ENCODE results near the gene EMC9. TPM values are rescaled to one million over a fixed set of nuclear protein-coding genes. Genes with fewer than 3 reads are reported as not detected.

The EMC9 gene
- total and polyA plus RNA-seq, 12 donors = 21.6 to 149 (median 43.9) TPM

DNA sequence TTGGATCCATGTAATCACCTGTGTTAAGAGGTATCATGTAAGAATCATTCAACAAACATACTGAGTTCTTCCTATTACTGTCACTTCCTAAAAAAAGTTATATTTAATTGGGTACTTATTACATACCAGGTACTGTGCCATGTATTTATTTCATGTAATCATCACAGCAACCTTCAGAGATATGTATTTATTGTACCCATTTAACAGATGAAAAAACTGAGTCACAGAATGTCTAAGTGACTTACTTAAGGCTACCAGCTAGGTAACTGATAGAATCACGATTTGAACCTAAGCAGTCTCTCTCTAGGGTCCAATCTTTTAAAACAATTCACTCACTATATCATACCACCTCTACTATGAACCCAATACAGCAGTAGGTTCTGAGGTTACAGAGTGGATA, 3.1 kb upstream of the EMC9 start:
- no peaks in the 10 kb centered on the region for H3K9me3 ChIP-seq (replicated peaks in 1 of 3)
- H3K36me3 ChIP-seq (replicated peaks in 1 of 2) = peaks cover 0 to 37% of the 10 kb centered on the region in 2 donors
- TF ChIP-seq POLR2A (IDR thresholded peaks at IDR 0.05) = no peak
- TF ChIP-seq, protein P1, sequence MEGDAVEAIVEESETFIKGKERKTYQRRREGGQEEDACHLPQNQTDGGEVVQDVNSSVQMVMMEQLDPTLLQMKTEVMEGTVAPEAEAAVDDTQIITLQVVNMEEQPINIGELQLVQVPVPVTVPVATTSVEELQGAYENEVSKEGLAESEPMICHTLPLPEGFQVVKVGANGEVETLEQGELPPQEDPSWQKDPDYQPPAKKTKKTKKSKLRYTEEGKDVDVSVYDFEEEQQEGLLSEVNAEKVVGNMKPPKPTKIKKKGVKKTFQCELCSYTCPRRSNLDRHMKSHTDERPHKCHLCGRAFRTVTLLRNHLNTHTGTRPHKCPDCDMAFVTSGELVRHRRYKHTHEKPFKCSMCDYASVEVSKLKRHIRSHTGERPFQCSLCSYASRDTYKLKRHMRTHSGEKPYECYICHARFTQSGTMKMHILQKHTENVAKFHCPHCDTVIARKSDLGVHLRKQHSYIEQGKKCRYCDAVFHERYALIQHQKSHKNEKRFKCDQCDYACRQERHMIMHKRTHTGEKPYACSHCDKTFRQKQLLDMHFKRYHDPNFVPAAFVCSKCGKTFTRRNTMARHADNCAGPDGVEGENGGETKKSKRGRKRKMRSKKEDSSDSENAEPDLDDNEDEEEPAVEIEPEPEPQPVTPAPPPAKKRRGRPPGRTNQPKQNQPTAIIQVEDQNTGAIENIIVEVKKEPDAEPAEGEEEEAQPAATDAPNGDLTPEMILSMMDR (IDR thresholded peaks at IDR 0.05) = no peak
- WGBS, 4 donors = 82 to 91% (median 88%) methylated on average over 1 of the region's 1 CpG
- intact Hi-C loops (cut with DNase I) = no loop called here
- H3K27me3 ChIP-seq = no peaks in the 10 kb centered on the region
- H3K4me1 ChIP-seq (replicated peaks in 1 of 2) = peaks cover 34 to 50% of the 10 kb centered on the region in 2 donors
- peak overlapping the region in 2 of 5 donors; percentile 2 to 92 for H3K27ac ChIP-seq
- DNase-seq = no peak
- H3K4me3 ChIP-seq = no peak overlapping the region

DNA sequence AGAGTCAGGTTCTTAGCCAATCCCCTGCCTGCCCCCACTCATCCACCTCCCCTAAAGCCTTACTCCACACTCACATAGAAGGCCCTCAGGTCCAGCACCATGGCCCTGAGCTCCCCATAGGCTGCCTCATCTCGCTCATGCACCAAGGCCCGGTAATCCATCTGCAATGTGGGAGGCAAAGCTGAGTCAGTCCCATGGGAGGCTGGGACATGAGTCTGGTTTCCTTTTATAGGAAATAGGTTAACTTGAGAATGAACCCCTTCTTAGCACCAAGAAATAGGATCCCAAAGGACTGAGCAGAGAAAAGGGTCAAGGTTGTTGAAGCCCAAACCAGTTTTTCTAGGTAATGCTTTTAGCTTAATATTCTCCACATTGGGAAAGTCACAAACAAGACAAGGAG, 2.1 kb upstream of the EMC9 start:
- H3K27me3 ChIP-seq = no peaks in the 10 kb centered on the region
- TF ChIP-seq, protein P1 (IDR thresholded peaks at IDR 0.05) = no peak
- TF ChIP-seq POLR2A (IDR thresholded peaks at IDR 0.05) = no peak
- peaks cover 37 to 52% of the 10 kb centered on the region in 2 donors for H3K4me1 ChIP-seq (replicated peaks in 1 of 2)
- peaks cover 0 to 37% of the 10 kb centered on the region in 2 donors for H3K36me3 ChIP-seq (replicated peaks in 1 of 2)
- no peak for DNase-seq
- H3K4me3 ChIP-seq = no peak overlapping the region
- H3K9me3 ChIP-seq (replicated peaks in 1 of 3) = no peaks in the 10 kb centered on the region
- peak overlapping the region in 1 of 5 donors; percentile 27 for H3K27ac ChIP-seq
- WGBS, 4 donors = 40 to 65% (median 64%) methylated on average over 1 to 2 of the region's 2 CpGs
- intact Hi-C loops (cut with DNase I) = no loop called here

DNA sequence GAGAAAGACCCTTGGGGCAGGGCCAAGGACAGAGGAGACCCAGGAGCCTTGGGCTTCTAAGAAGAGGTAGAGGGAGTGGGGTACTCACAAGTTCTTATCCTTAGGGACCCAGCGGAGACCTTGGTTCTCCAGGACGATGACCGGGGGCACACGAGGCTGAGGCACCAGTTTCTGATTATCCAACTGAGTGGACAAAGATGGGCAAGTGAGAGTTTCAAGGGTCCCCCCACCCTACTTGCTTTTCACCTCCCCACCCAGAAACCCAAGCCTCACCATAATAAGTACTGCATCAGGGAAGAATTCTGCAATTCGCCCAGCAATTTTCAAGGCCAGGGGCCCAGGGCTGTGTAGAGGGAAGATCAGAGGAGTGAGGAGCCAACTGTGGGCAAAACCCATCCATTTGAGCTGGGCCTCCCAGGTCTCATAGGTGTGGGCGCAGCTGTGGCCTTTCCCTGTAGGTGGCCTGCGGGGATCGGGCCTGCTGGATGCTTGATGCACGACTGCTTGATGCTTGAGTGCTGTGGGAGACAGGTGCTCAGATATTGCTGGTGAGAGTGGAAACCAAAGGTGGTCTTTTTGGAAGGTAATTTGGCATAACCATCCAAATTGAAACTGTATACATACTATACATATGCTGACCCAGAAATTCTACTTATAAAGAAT, 2.0 kb downstream of the EMC9 start:
- peaks cover 0 to 42% of the 10 kb centered on the region in 2 donors for H3K36me3 ChIP-seq (replicated peaks in 1 of 2)
- peak overlapping the region in 2 of 5 donors; percentile 21 to 88 for H3K27ac ChIP-seq
- no peaks in the 10 kb centered on the region for H3K9me3 ChIP-seq (replicated peaks in 1 of 3)
- H3K27me3 ChIP-seq = no peaks in the 10 kb centered on the region
- peaks cover 30 to 57% of the 10 kb centered on the region in 2 donors for H3K4me1 ChIP-seq (replicated peaks in 1 of 2)
- no peak for DNase-seq
- 66 to 75% (median 68%) methylated on average over 9 of the region's 9 CpGs for WGBS, 4 donors
- TF ChIP-seq, protein P1 (IDR thresholded peaks at IDR 0.05) = peak in 1 of 6 experiments; percentile 8
- TF ChIP-seq POLR2A (IDR thresholded peaks at IDR 0.05) = no peak
- peak overlapping the region in 1 of 4 donors; percentile 89 for H3K4me3 ChIP-seq
- intact Hi-C loops (cut with DNase I) = no loop called here

DNA sequence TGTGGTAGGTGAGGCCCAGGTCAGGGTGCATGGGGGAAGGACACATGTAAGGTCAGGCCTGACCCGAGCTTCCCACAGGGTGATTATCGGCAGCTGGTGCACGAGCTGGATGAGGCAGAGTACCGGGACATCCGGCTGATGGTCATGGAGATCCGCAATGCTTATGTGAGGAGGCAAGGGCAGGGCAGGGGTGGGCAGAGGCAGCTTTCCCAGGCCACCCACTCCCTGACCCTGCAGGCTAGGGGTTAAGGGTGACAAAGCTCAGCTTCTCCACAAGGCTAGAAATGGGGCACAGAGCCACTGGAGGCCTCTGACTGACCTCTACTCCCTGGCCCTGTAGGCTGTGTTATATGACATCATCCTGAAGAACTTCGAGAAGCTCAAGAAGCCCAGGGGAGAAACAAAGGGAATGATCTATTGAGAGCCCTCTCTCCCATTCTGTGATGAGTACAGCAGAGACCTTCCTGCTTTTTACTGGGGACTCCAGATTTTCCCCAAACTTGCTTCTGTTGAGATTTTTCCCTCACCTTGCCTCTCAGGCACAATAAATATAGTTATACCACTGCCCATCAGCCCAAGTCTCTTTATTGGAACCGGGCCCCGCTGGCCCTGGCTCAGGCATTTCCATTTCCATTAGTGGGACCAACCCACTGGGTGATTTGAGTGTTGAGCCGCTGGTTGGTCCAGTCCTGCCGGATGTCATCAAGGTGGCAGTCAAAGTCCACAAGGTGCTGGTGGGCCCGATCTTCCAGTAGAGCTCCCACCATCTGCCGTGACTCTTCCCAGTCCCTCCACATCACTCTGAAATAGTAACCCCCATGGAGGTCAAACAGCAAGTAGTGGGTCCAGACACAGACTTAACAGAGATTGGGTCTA, 2.8 kb downstream of the EMC9 start:
- TF ChIP-seq POLR2A (IDR thresholded peaks at IDR 0.05) = no peak
- TF ChIP-seq, protein P1 (IDR thresholded peaks at IDR 0.05) = no peak
- 56 to 73% (median 65%) methylated on average over 10 to 13 of the region's 13 CpGs for WGBS, 4 donors
- Histone ChIP-seq H3K4me3 (no peak overlapping the region), H3K9me3 (replicated peaks in 1 of 3) (no peaks in the 10 kb centered on the region), H3K4me1 (replicated peaks in 1 of 2) (peaks cover 30 to 56% of the 10 kb centered on the region in 2 donors), H3K27me3 (no peaks in the 10 kb centered on the region), H3K27ac (peak overlapping the region in 2 of 5 donors; percentile 54 to 96), H3K36me3 (replicated peaks in 1 of 2) (peaks cover 0 to 34% of the 10 kb centered on the region in 2 donors)
- no peak for DNase-seq
- intact Hi-C loops (cut with DNase I) = no loop called here

Measured in adrenal gland (tissue), 12 donors.